ENCODE results near the gene QPRT. TPM values are rescaled to one million over a fixed set of nuclear protein-coding genes. Genes with fewer than 3 reads are reported as not detected.
"Not testable (repeated sequence)": the region's sequence is repeated elsewhere in the genome, so short reads cannot be mapped to it uniquely, and the experiment has no call there.

The QPRT gene
- total RNA-seq, 1 donor from 2014 or later, result 34.4 TPM

DNA sequence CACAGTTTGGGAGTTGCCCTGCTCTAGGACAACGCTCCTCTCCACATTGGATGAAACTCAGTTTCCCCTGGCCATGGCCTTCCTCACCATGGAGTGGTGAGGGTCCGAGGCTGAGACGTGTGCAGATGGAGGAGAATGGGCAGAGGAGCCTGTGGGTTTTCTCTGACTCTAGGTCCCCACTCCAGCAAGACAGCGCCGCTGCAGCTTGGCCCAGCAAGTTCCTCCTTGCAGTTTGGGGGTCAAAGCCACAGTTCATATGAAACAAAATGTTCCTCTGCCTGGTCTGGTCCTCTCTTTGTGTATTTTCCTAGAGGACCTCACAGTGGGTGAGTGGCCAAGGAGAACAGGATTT is 64.5 kb downstream of the QPRT start:
- H3K4me3 ChIP-seq (ENCODE audit: low read length in 3 of 3), result no peak overlapping the region
- H3K9ac ChIP-seq (ENCODE audit: low read depth in 1 of 3, low read length in 3 of 3), result no peak overlapping the region
- no peak overlapping the region for H3K27ac ChIP-seq (ENCODE audit: low read depth, low read length)

GRCh38 chr16:29743827-29744531 is 65.0 kb downstream of the QPRT start:
- Histone ChIP-seq H3K9ac (ENCODE audit: low read depth in 1 of 3, low read length in 3 of 3) (no peak overlapping the region), H3K36me3 (ENCODE audit: control insufficient read depth in 3 of 3, insufficient read depth in 3 of 3, low read length in 3 of 3) (no peaks in the 10 kb centered on the region), H3K27ac (ENCODE audit: low read depth, low read length) (no peak overlapping the region), H3K9me3 (ENCODE audit: control insufficient read depth in 3 of 3, low read length in 3 of 3) (no peaks in the 10 kb centered on the region), H3K4me3 (ENCODE audit: low read length in 3 of 3) (no peak overlapping the region), H3K27me3 (ENCODE audit: control insufficient read depth in 3 of 3, insufficient read depth in 3 of 3, low read length in 3 of 3) (peaks cover 0 to 6% (median 0%) of the 10 kb centered on the region in 3 donors), H3K4me1 (ENCODE audit: control insufficient read depth in 3 of 3, insufficient read depth in 3 of 3, low read length in 3 of 3) (no peaks in the 10 kb centered on the region)

More for the DNA sequence above, 64.5 kb downstream of the QPRT start:
- Histone ChIP-seq H3K36me3 (ENCODE audit: control insufficient read depth in 3 of 3, insufficient read depth in 3 of 3, low read length in 3 of 3) (no peaks in the 10 kb centered on the region), H3K4me1 (ENCODE audit: control insufficient read depth in 3 of 3, insufficient read depth in 3 of 3, low read length in 3 of 3) (no peaks in the 10 kb centered on the region), H3K27me3 (ENCODE audit: control insufficient read depth in 3 of 3, insufficient read depth in 3 of 3, low read length in 3 of 3) (peaks cover 0 to 6% (median 0%) of the 10 kb centered on the region in 3 donors), H3K9me3 (ENCODE audit: control insufficient read depth in 3 of 3, low read length in 3 of 3) (no peaks in the 10 kb centered on the region)

- H3K27ac ChIP-seq (ENCODE audit: low read depth, low read length), result no peak overlapping the region
- H3K9me3 ChIP-seq (ENCODE audit: control insufficient read depth in 3 of 3, low read length in 3 of 3), result no peaks in the 10 kb centered on the region
- no peak overlapping the region for H3K4me3 ChIP-seq (ENCODE audit: low read length in 3 of 3)
- H3K9ac ChIP-seq (ENCODE audit: low read depth in 1 of 3, low read length in 3 of 3), result no peak overlapping the region
- no peaks in the 10 kb centered on the region for H3K36me3 ChIP-seq (ENCODE audit: control insufficient read depth in 3 of 3, insufficient read depth in 3 of 3, low read length in 3 of 3)
- no peaks in the 10 kb centered on the region for H3K4me1 ChIP-seq (ENCODE audit: control insufficient read depth in 3 of 3, insufficient read depth in 3 of 3, low read length in 3 of 3)
- H3K27me3 ChIP-seq (ENCODE audit: control insufficient read depth in 3 of 3, insufficient read depth in 3 of 3, low read length in 3 of 3), result peaks cover 0 to 6% (median 0%) of the 10 kb centered on the region in 3 donors
Measured at GRCh38 chr16:29744541-29745101, 65.6 kb downstream of the QPRT start.

GRCh38 chr16:29745121-29745852 is 66.3 kb downstream of the QPRT start:
- Histone ChIP-seq H3K4me1 (ENCODE audit: control insufficient read depth in 3 of 3, insufficient read depth in 3 of 3, low read length in 3 of 3) (no peaks in the 10 kb centered on the region), H3K36me3 (ENCODE audit: control insufficient read depth in 3 of 3, insufficient read depth in 3 of 3, low read length in 3 of 3) (no peaks in the 10 kb centered on the region), H3K9me3 (ENCODE audit: control insufficient read depth in 3 of 3, low read length in 3 of 3) (no peaks in the 10 kb centered on the region), H3K27me3 (ENCODE audit: control insufficient read depth in 3 of 3, insufficient read depth in 3 of 3, low read length in 3 of 3) (peaks cover 0 to 6% (median 0%) of the 10 kb centered on the region in 3 donors), H3K4me3 (ENCODE audit: low read length in 3 of 3) (peak overlapping the region in 1 of 3 donors; percentile 20), H3K27ac (ENCODE audit: low read depth, low read length) (no peak overlapping the region), H3K9ac (ENCODE audit: low read depth in 1 of 3, low read length in 3 of 3) (no peak overlapping the region)

DNA sequence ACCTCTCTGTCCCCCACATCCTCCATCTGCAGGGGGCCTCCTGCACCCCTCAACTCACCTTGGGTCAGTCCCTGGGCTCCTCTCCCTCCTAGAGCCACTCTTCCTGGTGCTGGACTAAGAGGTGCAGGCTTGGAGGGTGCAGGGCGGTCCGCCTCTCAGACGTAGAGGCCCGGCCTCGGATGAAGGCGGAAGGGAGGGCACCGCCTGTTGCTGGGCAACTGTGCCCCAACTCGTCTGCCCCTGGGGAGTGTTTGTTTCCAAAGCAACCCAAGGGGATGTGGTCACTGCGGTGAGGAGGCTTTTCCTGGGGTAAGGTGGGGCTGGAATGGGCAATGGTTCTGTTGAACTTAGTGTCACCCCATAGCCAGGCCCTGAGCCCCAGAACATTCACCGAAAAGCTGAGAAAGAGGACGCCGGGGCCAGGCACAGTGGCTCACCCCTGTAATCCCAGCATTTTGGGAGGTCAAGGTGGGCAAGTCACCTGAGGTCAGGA is 66.9 kb downstream of the QPRT start, which contains the start of gene C16orf54:
Gene C16orf54, minus strand, starts transcription at position 138 of the 493 bp plus-strand sequence. CDS start 1,039 bp downstream, outside the sequence.
- Histone ChIP-seq H3K4me3 (ENCODE audit: low read length in 3 of 3) (peak within 1 kb of the TSS in 1 of 3 donors; percentile 20), H3K36me3 (ENCODE audit: control insufficient read depth in 3 of 3, insufficient read depth in 3 of 3, low read length in 3 of 3) (no peaks in the 10 kb centered on the region), H3K9me3 (ENCODE audit: control insufficient read depth in 3 of 3, low read length in 3 of 3) (no peaks in the 10 kb centered on the region), H3K4me1 (ENCODE audit: control insufficient read depth in 3 of 3, insufficient read depth in 3 of 3, low read length in 3 of 3) (no peaks in the 10 kb centered on the region), H3K9ac (ENCODE audit: low read depth in 1 of 3, low read length in 3 of 3) (no peak within 1 kb of the TSS), H3K27me3 (ENCODE audit: control insufficient read depth in 3 of 3, insufficient read depth in 3 of 3, low read length in 3 of 3) (peaks cover 0 to 6% (median 0%) of the 10 kb centered on the region in 3 donors), H3K27ac (ENCODE audit: low read depth, low read length) (no peak within 1 kb of the TSS)

DNA sequence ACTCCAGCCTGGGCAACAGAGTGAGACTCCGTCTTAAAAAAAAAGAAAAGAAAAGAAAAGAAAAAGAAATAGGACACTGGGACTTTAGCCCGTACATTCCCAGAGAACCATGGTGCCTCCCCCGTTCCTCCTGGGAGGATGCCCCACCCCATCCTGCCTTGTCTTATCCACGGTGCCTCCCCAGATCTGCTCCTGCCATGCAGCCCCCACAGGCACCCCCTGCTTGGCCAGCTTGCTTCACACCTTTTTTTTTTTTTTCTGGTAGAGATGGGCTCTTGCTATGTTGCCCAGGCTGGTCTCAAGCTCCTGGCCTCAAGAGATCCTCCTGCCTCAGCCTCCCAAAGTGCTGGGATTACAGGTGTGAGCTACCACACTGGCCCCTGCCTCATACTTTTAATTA is 67.5 kb downstream of the QPRT start:
- not testable (repeated sequence) for H3K4me1 ChIP-seq (ENCODE audit: control insufficient read depth in 3 of 3, insufficient read depth in 3 of 3, low read length in 3 of 3); H3K9ac ChIP-seq (ENCODE audit: low read depth in 1 of 3, low read length in 3 of 3); H3K9me3 ChIP-seq (ENCODE audit: control insufficient read depth in 3 of 3, low read length in 3 of 3); H3K27me3 ChIP-seq (ENCODE audit: control insufficient read depth in 3 of 3, insufficient read depth in 3 of 3, low read length in 3 of 3); H3K4me3 ChIP-seq (ENCODE audit: low read length in 3 of 3); H3K27ac ChIP-seq (ENCODE audit: low read depth, low read length); H3K36me3 ChIP-seq (ENCODE audit: control insufficient read depth in 3 of 3, insufficient read depth in 3 of 3, low read length in 3 of 3)

Other genes starting within 250 kb of the QPRT start
- 25.6 TPM for gene BOLA2, start 224.8 kb upstream of the QPRT start, total RNA-seq
- 2.6 TPM for gene SLX1B, start 224.6 kb upstream of the QPRT start, total RNA-seq
- 2.6 TPM for gene SULT1A4, start 219.3 kb upstream of the QPRT start, total RNA-seq
- gene NPIPB12, start 172.8 kb upstream of the QPRT start, total RNA-seq, result 11.0 TPM
- 1.0 TPM for gene SPN, start 15.9 kb upstream of the QPRT start, total RNA-seq
- 1.0 TPM for gene C16orf54, start 66.8 kb downstream of the QPRT start, total RNA-seq
- not detected for gene ZG16, start 99.1 kb downstream of the QPRT start, total RNA-seq
- gene KIF22, start 111.6 kb downstream of the QPRT start, total RNA-seq, result 33.4 TPM
- gene MAZ, start 127.3 kb downstream of the QPRT start, total RNA-seq, result 141 TPM
- gene PRRT2, start 133.0 kb downstream of the QPRT start, total RNA-seq, result 0.52 TPM
- 8.9 TPM for gene PAGR1, start 137.0 kb downstream of the QPRT start, total RNA-seq
- gene MVP, start 141.3 kb downstream of the QPRT start, total RNA-seq, result 28.2 TPM
- 24.5 TPM for gene CDIPT, start 184.0 kb downstream of the QPRT start, total RNA-seq
- 2.1 TPM for gene SEZ6L2, start 220.4 kb downstream of the QPRT start, total RNA-seq
- gene ASPHD1, start 221.3 kb downstream of the QPRT start, total RNA-seq, result not detected
- 4.2 TPM for gene KCTD13, start 247.0 kb downstream of the QPRT start, total RNA-seq

Data from skeletal muscle tissue (tissue), 4 donors.